Heart left ventricle (tissue), 13 donors: ENCODE measurements around the gene APOBEC3G.

ENCODE experiments used
- CTCF ChIP-seq, 12 donors: fragments of 200-600 bp; sonication (generic) in 4 of 12; IDR thresholded peaks; one replicate each; pipeline versions ENCODE4 v1.5.0 to v1.8.0; 2018 to 2022; ENCODE audit warnings: antibody characterized with exemption in 12 of 12, mild to moderate bottlenecking in 5 of 12
- POLR2A ChIP-seq, 2 donors: fragments of 450-650 bp; IDR thresholded peaks; one replicate each; pipeline ENCODE4 v1.6.1; 2017; ENCODE audit warnings: antibody characterized with exemption in 2 of 2, mild to moderate bottlenecking in 2 of 2, moderate library complexity in 2 of 2
- donor health status: ischemic (EF 13 %, LVEDD 7.1; RV severe dilation, severe dysfunction).
- donor health status: DM: no; HTN: yes; CAD: no.
- donor health status: DM: no; HTN: no; CAD: no.
- donor health status: ischemic (EF 25% LVEDD 6.9; RV normal size, moderate dysfunction).
- donor health status: ischemic (EF 25% LVEDD 5.7; RV mildly dilated, moderate dysfunction).
- donor health status: ischemic (EF 35%, LVEDD 5.7; RV mildly dilated, moderate dysfunction).
- donor health status: nonischemic (EF 11% LVEDD 7.7; RV severe dilation, severe dysfunction).
- donor health status: DM: yes; HTN: yes; CAD: no.
- donor health status: PGD.
- donor health status: ischemic (EF 29% LVEDD 5.4; RV normal size, mild dysfunction).
- donor health status: nonischemic (EF 23%, LVEDD 6.1; RV moderate dilation, normal function).

DNA sequence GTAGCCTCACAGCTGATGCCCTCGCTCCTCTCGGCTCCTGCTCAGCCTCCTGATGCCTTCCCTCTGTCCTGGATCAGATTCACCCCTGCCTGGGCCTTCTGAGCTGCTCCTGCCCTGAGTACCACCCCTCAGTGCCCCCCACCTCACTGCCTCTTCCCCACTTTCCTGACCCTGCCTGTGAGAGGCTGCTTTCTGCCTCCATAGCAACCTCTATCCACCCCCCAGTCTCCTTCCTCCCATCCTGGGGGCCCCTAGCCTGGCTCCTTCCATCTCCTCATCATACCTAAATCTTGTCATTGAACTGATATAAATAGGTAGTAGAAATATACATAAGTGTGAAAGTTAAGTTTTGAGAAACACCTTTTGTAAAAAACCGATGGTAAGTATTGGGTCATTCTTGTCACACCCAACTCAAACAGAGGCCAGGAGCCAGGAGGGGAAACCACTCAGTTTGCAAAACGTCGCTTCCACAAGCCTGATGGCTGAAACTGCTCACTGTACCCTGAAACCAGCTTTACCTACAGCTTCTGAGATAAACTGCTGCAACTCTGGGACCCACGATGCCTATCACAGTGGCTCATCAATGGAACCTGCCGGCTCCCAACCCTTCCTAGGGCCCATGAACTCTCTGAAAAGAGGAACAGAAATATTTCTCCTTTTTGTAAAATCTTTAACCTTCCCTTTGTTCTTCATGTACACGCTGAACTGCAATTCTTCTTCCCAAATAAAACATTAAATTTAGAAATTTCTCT lies 15.2 kb downstream of the APOBEC3G start:
- TF ChIP-seq CTCF (IDR thresholded peaks at IDR 0.05) = no peak
- no peak for TF ChIP-seq POLR2A (IDR thresholded peaks at IDR 0.05)
